GM18519 (cell line): ENCODE measurements around the gene ETV4.
"Not testable (repeated sequence)": the region's sequence is repeated elsewhere in the genome, so short reads cannot be mapped to it uniquely, and the experiment has no call there.

Experiments used
- ATAC-seq: cut with Tn5 transposase; IDR thresholded peaks from one replicate; pipeline ENCODE4 v1.9.1; 2021; ENCODE audit warnings: mild to moderate bottlenecking, moderate library complexity; ENCODE audit not compliant: unreplicated experiment, low FRiP score

Gene ETV4

GRCh38 chr17:43517615-43518386 lies 28.3 kb downstream of the ETV4 start:
- ATAC-seq: no peak

DNA sequence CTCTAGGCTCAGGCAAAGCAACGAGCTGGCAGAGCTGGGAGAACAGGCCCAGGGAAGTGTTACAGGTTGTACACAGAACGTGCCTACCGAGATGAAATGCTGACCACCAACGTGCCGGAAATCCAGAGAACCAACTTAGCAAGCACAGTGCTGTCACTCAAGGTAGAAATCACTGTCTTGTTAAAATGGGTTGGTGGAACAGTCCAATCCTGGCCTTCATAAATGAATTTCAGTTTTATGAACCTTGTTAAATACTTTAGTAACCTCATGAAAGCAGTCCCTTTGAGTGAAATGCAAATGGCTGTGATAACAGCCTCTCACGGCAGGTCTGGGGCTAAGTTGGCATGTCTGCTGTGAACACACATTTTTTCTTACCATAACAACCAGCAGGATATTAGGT lies 29.0 kb downstream of the ETV4 start:
- no peak for ATAC-seq

GRCh38 chr17:43515656-43516055 lies 30.5 kb downstream of the ETV4 start:
- ATAC-seq: no peak

DNA sequence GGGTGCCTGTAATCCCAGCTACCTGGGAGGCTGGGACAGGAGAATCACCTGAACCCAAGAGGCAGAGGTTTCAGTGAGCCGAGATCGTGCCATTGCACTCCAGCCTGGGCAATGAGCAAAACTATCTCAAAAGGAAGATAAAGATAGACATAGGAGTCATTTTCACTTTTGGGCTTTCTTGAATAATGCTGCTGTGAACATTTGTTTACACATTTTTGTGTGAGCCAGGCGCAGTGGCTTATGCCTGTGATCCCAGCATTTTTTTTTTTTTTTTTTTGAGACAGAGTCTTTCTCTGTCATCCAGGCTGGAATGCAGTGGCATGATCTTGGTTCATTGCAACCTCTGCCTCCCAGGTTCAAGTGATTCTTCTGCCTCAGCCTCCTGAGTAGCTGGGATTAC lies 34.9 kb downstream of the ETV4 start:
- not testable (repeated sequence) for ATAC-seq

DNA sequence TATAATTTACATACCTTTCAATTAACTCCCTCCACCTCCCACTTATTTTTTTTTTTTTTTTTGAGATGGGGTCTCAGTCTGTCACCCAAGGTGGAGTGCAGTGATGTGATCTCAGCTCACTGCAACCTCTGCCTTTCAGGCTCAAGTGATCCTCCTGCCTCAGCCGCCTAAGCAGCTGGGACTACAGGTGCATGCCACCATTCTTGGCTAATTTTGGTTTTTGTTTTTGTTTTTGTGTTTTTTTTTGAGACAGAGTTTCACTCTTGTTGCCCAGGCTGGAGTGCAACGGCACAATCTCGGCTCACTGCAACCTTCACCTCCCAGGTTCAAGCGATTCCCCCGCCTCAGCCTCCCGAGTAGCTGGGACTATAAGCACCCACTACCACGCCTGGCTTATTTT lies 36.7 kb downstream of the ETV4 start:
- not testable (repeated sequence) for ATAC-seq

DNA sequence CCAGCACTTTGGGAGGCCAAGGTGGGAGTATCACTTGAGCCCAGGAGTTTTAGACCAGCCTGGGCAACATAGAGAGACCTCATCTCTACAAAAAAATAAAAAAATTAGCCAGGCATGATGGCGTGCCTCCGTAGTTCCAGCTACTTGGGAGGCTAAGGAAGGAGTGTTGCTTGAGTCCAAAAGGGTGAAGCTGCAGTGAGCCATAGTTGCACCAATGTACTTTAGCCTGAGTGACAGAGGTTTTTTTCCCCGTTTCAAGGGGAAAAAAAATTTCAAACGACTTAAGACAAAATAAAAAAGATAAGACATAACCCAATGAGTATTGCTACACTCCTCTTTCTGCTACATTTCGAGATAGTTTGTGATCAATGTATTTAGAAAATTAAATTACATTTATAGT lies 55.5 kb downstream of the ETV4 start:
- ATAC-seq: no peak

GRCh38 chr17:43483674-43484551 lies 62.2 kb downstream of the ETV4 start, which contains the start of gene DHX8:
TSS of gene DHX8 (plus strand) at chr17:43483975. CDS start at chr17:43484038, 63 bp downstream.
- peak; percentile 87 for ATAC-seq

GRCh38 chr17:43482103-43483012 lies 63.8 kb downstream of the ETV4 start:
- no peak for ATAC-seq

DNA sequence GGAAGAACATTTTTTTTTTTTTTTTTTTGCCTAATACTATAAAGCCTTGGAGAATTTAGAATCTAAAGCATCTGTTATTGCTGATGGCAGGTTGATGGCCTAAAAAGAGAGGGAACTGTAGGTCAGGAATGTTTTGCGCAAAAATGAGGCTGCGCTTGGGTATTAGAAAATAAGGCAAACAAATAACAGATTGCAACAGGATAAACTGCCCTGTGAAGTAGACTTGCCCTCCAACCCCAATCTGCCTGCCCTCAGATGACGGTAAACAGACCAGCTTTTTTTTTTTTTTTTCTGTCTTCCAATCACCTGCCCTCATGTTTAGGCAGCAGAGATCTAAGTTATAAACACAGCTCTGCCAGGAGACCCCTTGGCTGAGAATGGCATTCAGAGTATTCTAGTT lies 66.2 kb downstream of the ETV4 start:
- no peak for ATAC-seq
